Gastrocnemius medialis (tissue), 4 donors: ENCODE results near the gene TTYH3. TPM values are rescaled to one million over a fixed set of nuclear protein-coding genes. Genes with fewer than 3 reads are reported as not detected.
"Not testable (repeated sequence)": the region's sequence is repeated elsewhere in the genome, so short reads cannot be mapped to it uniquely, and the experiment has no call there.

Experiments used
- ATAC-seq, 2 donors: fragments of 150-250 bp; one replicate each; pipeline ENCODE4 v1.9.1; 2016
- DNase-seq, 2 donors: peaks; one replicate each; pipeline ENCODE4 v3.0.0-alpha.2; 2019
- H3K27ac ChIP-seq, 4 donors: fragments of 200-600 bp; sonication (generic); 1 replicate in 1 of 4; 2 replicates in 3 of 4; pipeline ENCODE4 v1.5.1; 2016 to 2018; ENCODE audit warnings: mild to moderate bottlenecking in 2 of 4, moderate library complexity in 1 of 4
- H3K27me3 ChIP-seq, 3 donors: fragments of 200-600 bp; sonication (generic) in 2 of 3; 1 replicate in 1 of 3; 2 replicates in 2 of 3; pipeline versions ENCODE4 v1.5.1 to v1.6.0; 2016 to 2019; ENCODE audit warnings: mild to moderate bottlenecking in 1 of 3, moderate library complexity in 1 of 3
- H3K36me3 ChIP-seq, 2 donors: fragments of 200-600 bp; sonication (generic) in 1 of 2; one replicate each; pipeline ENCODE4 v1.5.1; 2017 to 2018
- H3K4me1 ChIP-seq, 2 donors: fragments of 200-600 bp; sonication (generic) in 1 of 2; one replicate each; pipeline ENCODE4 v1.5.1; 2016 to 2017; ENCODE audit warnings: mild to moderate bottlenecking in 2 of 2
- H3K4me3 ChIP-seq, 4 donors: fragments of 200-600 bp; sonication (generic) in 3 of 4; 1 replicate in 1 of 4; 2 replicates in 3 of 4; pipeline ENCODE4 v1.5.1; 2016 to 2019; ENCODE audit warnings: mild to moderate bottlenecking in 2 of 4
- H3K9me3 ChIP-seq, 3 donors: fragments of 200-600 bp; sonication (generic) in 2 of 3; 1 replicate in 1 of 3; 2 replicates in 2 of 3; pipeline ENCODE4 v1.5.1; 2016 to 2019
- CTCF ChIP-seq, 5 experiments: fragments of 450-650 bp in 3 of 5; fragments of 200-600 bp in 2 of 5; sonication (generic) in 2 of 5; IDR thresholded peaks in 4 of 5; conservative IDR thresholded peaks in 1 of 5; 1 replicate in 4 of 5; 2 replicates in 1 of 5; pipeline ENCODE4 v1.5.1; 2016 to 2019; ENCODE audit warnings: antibody characterized with exemption in 5 of 5, mild to moderate bottlenecking in 3 of 5, moderate library complexity in 3 of 5
- POLR2A ChIP-seq, 2 donors: fragments of 450-650 bp; IDR thresholded peaks; one replicate each; pipeline ENCODE4 v1.6.1; 2017; ENCODE audit warnings: antibody characterized with exemption in 2 of 2, mild to moderate bottlenecking in 2 of 2, moderate library complexity in 2 of 2
- in situ Hi-C, 4 donors: fragments of 200-750 bp; cut with MboI; loops; one replicate each; pipeline versions ENCODE4 v1.15.0 to v1.8.0; 2017; ENCODE audit warnings: low sequenced_read_pairs in 4 of 4
- intact Hi-C: fragments of 100-400 bp; cut with DNase I; formaldehyde crosslinking; loops from one replicate; pipeline ENCODE4 v1.15.1; 2023; ENCODE audit warnings: low total_unique reads
- total RNA-seq, 4 donors: library from RNA; depleted of rRNA; stranded (reverse); fragments of >200 nt; gene quantifications; one replicate each; pipeline versions ENCODE4 v1.1.0 to v1.2.3, GENCODE V29; 2016

The TTYH3 gene
- total RNA-seq, 4 donors from 2014 or later: 2.9 to 14.8 (median 5.2) TPM

GRCh38 chr7:2670171-2670570 is 38.4 kb downstream of the TTYH3 start:
- TF ChIP-seq POLR2A (IDR thresholded peaks at IDR 0.05) (no peak), CTCF (IDR thresholded peaks at IDR 0.05 in 4 of 5, conservative IDR thresholded peaks at IDR 0.05 in 1 of 5) (no peak)

GRCh38 chr7:2670720-2671391 is 39.1 kb downstream of the TTYH3 start:
- H3K4me3 ChIP-seq: no peak overlapping the region
- no peaks in the 10 kb centered on the region for H3K36me3 ChIP-seq
- no peaks in the 10 kb centered on the region for H3K4me1 ChIP-seq
- peak in 1 of 2 donors; percentile 24 for DNase-seq
- in situ Hi-C loops: no loop called here
- peak in 1 of 2 donors; percentile 45 for ATAC-seq
- TF ChIP-seq CTCF (IDR thresholded peaks at IDR 0.05 in 4 of 5, conservative IDR thresholded peaks at IDR 0.05 in 1 of 5) (peak; percentile 37 to 78 (median 71)), POLR2A (IDR thresholded peaks at IDR 0.05) (no peak)
- H3K27ac ChIP-seq: no peak overlapping the region
- peaks cover 14 to 30% (median 27%) of the 10 kb centered on the region in 3 donors for H3K27me3 ChIP-seq
- intact Hi-C loops: no loop called here
- peaks cover 0 to 8% (median 0%) of the 10 kb centered on the region in 3 donors for H3K9me3 ChIP-seq

More at GRCh38 chr7:2670171-2670570, 38.4 kb downstream of the TTYH3 start:
- H3K36me3 ChIP-seq: no peaks in the 10 kb centered on the region
- H3K9me3 ChIP-seq: peaks cover 0 to 8% (median 0%) of the 10 kb centered on the region in 3 donors
- H3K27ac ChIP-seq: no peak overlapping the region
- in situ Hi-C loops (no loop called here), intact Hi-C loops (no loop called here)
- ATAC-seq (no peak), DNase-seq (no peak)
- peaks cover 14 to 37% (median 34%) of the 10 kb centered on the region in 3 donors for H3K27me3 ChIP-seq
- no peak overlapping the region for H3K4me3 ChIP-seq
- H3K4me1 ChIP-seq: no peaks in the 10 kb centered on the region

- H3K9me3 ChIP-seq, intact Hi-C loops, H3K36me3 ChIP-seq, H3K4me1 ChIP-seq, in situ Hi-C loops, H3K4me3 ChIP-seq, ATAC-seq, H3K27ac ChIP-seq, DNase-seq: not testable (repeated sequence)
- H3K27me3 ChIP-seq: peaks cover 7 to 16% (median 8%) of the 10 kb centered on the region in 3 donors
Measured at GRCh38 chr7:2673214-2673613, 41.4 kb downstream of the TTYH3 start.

- Histone ChIP-seq H3K27me3 (peaks cover 7 to 11% (median 8%) of the 10 kb centered on the region in 3 donors), H3K36me3 (no peaks in the 10 kb centered on the region), H3K4me1 (no peaks in the 10 kb centered on the region), H3K27ac (no peak overlapping the region), H3K9me3 (peaks cover 0 to 8% (median 0%) of the 10 kb centered on the region in 3 donors), H3K4me3 (no peak overlapping the region)
- intact Hi-C loops (no loop called here), in situ Hi-C loops (no loop called here)
- TF ChIP-seq POLR2A (IDR thresholded peaks at IDR 0.05) (no peak), CTCF (IDR thresholded peaks at IDR 0.05 in 4 of 5, conservative IDR thresholded peaks at IDR 0.05 in 1 of 5) (no peak)
- no peak for ATAC-seq
- DNase-seq: no peak
Measured at GRCh38 chr7:2673934-2674333, 42.1 kb downstream of the TTYH3 start.

GRCh38 chr7:2675256-2675764 is 43.5 kb downstream of the TTYH3 start:
- no peaks in the 10 kb centered on the region for H3K36me3 ChIP-seq
- ATAC-seq (no peak), DNase-seq (no peak)
- peaks cover 7 to 10% (median 8%) of the 10 kb centered on the region in 3 donors for H3K27me3 ChIP-seq
- peaks cover 0 to 8% (median 0%) of the 10 kb centered on the region in 3 donors for H3K9me3 ChIP-seq
- no peak for TF ChIP-seq CTCF (IDR thresholded peaks at IDR 0.05 in 4 of 5, conservative IDR thresholded peaks at IDR 0.05 in 1 of 5)
- no peak for TF ChIP-seq POLR2A (IDR thresholded peaks at IDR 0.05)
- intact Hi-C loops: no loop called here
- no peaks in the 10 kb centered on the region for H3K4me1 ChIP-seq
- H3K27ac ChIP-seq: no peak overlapping the region
- in situ Hi-C loops: loop anchor here in 2 of 4 donors (25.0 kb wide), 1 partner anchor 213 kb away; no protein-coding TSS in a partner anchor
- no peak overlapping the region for H3K4me3 ChIP-seq

- H3K4me1 ChIP-seq, H3K4me3 ChIP-seq, H3K27me3 ChIP-seq, H3K9me3 ChIP-seq, DNase-seq, ATAC-seq, H3K27ac ChIP-seq, intact Hi-C loops, H3K36me3 ChIP-seq: not testable (repeated sequence)
- in situ Hi-C loops: loop anchor here in 2 of 4 donors (25.0 kb wide), 1 partner anchor 214 kb away; no protein-coding TSS in a partner anchor
Measured at GRCh38 chr7:2676576-2676975, 44.8 kb downstream of the TTYH3 start.

- H3K9me3 ChIP-seq, intact Hi-C loops, H3K4me3 ChIP-seq, H3K36me3 ChIP-seq, ATAC-seq, DNase-seq, H3K27ac ChIP-seq, H3K4me1 ChIP-seq: not testable (repeated sequence)
- peaks cover 11 to 16% (median 14%) of the 10 kb centered on the region in 3 donors for H3K27me3 ChIP-seq
- in situ Hi-C loops: loop anchor here in 2 of 4 donors (25.0 kb wide), 1 partner anchor 216 kb away; no protein-coding TSS in a partner anchor
Measured at GRCh38 chr7:2678454-2678853, 46.7 kb downstream of the TTYH3 start.
